PFSK-1 (cell line): ENCODE data around the gene TOLLIP.

Experiments used
- FOXP2 ChIP-seq: optimal IDR thresholded peaks from 2 replicates; pipeline ENCODE3; 2011; ENCODE audit warnings: borderline replicate concordance, control low read depth, inconsistent platforms; ENCODE audit not compliant: insufficient read depth; ENCODE audit errors: extremely low read length, extremely low read depth
- POLR2AphosphoS5 ChIP-seq: IDR thresholded peaks from 2 replicates; pipeline ENCODE4 v1.6.1; 2012; ENCODE audit warnings: low read depth, mild to moderate bottlenecking, control low read depth, low read length, moderate library complexity
- REST ChIP-seq, 2 experiments: IDR thresholded peaks; 2 replicates each; pipeline versions ENCODE4 v1.6.1 to v1.8.0; 2011 to 2012; ENCODE audit warnings: low read depth in 2 of 2, low read length in 2 of 2, control low read depth in 1 of 2, inconsistent platforms in 1 of 2, mild to moderate bottlenecking in 1 of 2, moderate library complexity in 1 of 2; ENCODE audit not compliant: insufficient read depth in 1 of 2
- SIN3A ChIP-seq: IDR thresholded peaks from 2 replicates; pipeline ENCODE4 v1.6.1; 2012; ENCODE audit warnings: mild to moderate bottlenecking, low read length, moderate library complexity, borderline replicate concordance; ENCODE audit not compliant: insufficient read depth
- TAF1 ChIP-seq: IDR thresholded peaks from 2 replicates; pipeline ENCODE4 v1.6.1; 2012; ENCODE audit warnings: low read length, control low read depth, borderline replicate concordance; ENCODE audit not compliant: insufficient read depth

Gene TOLLIP

GRCh38 chr11:1354125-1354938 lies 44.9 kb upstream of the TOLLIP start:
- TF ChIP-seq REST (IDR thresholded peaks at IDR 0.05; ENCODE audit: insufficient read depth in 1 of 2, low read depth in 2 of 2, low read length in 2 of 2) (no peak), FOXP2 (no peak), TAF1 (no peak), POLR2AphosphoS5 (no peak), SIN3A (no peak)

- no peak for TF ChIP-seq SIN3A
These were observed 44.1 kb upstream of the TOLLIP start for GRCh38 chr11:1353383-1354124.

DNA sequence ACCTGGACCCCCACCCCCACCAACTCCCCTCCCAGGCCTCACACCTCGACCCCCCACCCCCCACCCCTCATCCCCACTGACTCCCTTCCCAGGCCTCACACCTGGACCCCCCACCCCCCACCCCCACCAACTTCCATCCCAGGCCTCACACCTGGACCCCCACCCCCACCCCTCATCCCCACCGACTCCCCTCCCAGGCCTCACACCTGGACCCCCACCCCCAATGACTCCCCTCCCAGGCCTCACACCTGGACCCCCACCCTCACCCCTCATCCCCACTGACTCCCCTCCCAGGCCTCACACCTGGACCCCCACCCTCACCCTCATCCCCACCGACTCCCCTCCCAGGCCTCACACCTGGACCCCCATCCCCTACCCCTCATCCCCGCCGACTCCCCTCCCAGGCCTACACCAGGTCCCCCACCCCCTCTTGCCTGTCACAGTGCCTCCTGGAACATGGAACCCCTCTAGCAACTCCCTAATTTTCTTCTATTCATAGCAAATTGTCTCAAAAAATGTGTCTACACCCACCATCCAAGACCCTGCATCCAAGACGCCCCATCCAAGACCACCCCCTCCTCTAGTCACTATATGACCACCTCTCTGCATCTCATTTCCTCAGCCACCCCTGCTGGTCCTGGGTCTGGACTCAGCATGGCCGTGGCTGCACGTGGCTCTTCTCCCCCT lies 43.4 kb upstream of the TOLLIP start:
- TF ChIP-seq SIN3A = no peak
- TF ChIP-seq REST (IDR thresholded peaks at IDR 0.05; ENCODE audit: insufficient read depth in 1 of 2, low read depth in 2 of 2, low read length in 2 of 2) = no peak
- no peak for TF ChIP-seq POLR2AphosphoS5
- TF ChIP-seq FOXP2 = no peak
- no peak for TF ChIP-seq TAF1

- TF ChIP-seq SIN3A (no peak), POLR2AphosphoS5 (peak; percentile 87)
These were observed 42.0 kb upstream of the TOLLIP start for GRCh38 chr11:1351278-1351937.

DNA sequence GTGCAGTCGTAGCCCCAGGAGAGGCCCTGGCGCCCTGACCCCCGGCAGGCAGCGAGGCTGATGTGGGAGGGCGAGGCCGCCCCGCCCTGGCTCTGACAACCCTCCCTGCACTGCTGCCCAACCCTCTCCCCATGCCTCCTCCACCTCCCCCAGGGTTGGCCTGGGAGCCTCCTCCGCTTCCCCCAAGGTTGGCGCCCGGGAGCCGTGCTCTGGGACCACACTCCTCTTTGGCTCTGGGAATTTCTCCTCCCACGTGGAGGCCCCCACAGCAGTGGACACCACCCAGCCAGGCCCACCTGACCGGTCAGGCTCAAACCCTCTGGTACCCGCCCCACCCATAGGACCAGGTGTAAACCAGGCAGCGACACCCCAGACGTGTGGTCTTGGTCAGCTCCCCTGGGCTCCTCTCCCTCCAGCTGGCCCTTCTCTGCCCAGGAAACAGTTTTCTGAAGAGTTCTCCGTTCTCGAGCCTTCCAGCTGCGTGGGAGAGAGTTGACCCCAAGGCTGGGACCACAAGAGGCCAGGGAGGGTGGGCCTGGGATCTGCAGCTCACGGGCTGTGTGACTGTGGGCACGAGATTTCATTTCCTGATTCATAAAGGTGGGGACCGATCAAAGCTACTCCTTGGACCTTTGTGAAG lies 40.8 kb upstream of the TOLLIP start:
- TF ChIP-seq REST (IDR thresholded peaks at IDR 0.05; ENCODE audit: insufficient read depth in 1 of 2, low read depth in 2 of 2, low read length in 2 of 2) (no peak), TAF1 (no peak), FOXP2 (no peak), POLR2AphosphoS5 (no peak), SIN3A (no peak)
